ENCODE data around the gene CLEC11A. TPM values are rescaled to one million over a fixed set of nuclear protein-coding genes. Genes with fewer than 3 reads are reported as not detected.

CLEC11A gene
- total RNA-seq, 1 donor from 2014 or later: 37.3 TPM

DNA sequence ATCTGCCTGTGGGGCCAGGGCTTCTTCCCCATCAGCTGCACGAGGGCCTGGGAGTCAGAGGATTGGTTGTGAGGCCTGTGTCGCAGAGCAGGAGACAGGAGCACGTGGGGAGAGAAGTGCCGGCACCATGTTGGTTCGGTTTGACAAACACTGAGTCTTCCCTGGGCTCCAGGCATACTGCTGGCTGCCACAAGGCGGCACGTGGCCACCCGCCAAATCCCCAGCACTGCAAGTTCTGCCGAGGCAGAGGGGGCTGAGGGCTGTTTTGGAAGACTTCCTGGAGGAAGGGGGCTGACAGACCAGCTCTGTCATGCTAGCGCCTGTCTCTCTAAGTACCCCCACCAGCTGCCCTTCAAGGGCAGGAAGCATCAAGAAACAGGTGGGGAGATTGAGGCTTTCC lies 13.1 kb upstream of the CLEC11A start:
- Mint-ChIP-seq H3K36me3 (ENCODE audit: low read depth, unreplicated experiment) (peaks cover 15% of the 10 kb centered on the region), H3K9me3 (ENCODE audit: unreplicated experiment) (peaks cover 34% of the 10 kb centered on the region), H3K27ac (ENCODE audit: unreplicated experiment) (no peak overlapping the region), H3K4me3 (ENCODE audit: unreplicated experiment) (no peak overlapping the region), H3K4me1 (ENCODE audit: unreplicated experiment) (no peaks in the 10 kb centered on the region), H3K27me3 (ENCODE audit: unreplicated experiment) (peaks cover 16% of the 10 kb centered on the region)
- DNase-seq (ENCODE audit: low spot score): no peak
- TF ChIP-seq, protein P1, sequence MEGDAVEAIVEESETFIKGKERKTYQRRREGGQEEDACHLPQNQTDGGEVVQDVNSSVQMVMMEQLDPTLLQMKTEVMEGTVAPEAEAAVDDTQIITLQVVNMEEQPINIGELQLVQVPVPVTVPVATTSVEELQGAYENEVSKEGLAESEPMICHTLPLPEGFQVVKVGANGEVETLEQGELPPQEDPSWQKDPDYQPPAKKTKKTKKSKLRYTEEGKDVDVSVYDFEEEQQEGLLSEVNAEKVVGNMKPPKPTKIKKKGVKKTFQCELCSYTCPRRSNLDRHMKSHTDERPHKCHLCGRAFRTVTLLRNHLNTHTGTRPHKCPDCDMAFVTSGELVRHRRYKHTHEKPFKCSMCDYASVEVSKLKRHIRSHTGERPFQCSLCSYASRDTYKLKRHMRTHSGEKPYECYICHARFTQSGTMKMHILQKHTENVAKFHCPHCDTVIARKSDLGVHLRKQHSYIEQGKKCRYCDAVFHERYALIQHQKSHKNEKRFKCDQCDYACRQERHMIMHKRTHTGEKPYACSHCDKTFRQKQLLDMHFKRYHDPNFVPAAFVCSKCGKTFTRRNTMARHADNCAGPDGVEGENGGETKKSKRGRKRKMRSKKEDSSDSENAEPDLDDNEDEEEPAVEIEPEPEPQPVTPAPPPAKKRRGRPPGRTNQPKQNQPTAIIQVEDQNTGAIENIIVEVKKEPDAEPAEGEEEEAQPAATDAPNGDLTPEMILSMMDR (IDR thresholded peaks at IDR 0.05; ENCODE audit: unreplicated experiment): no peak

DNA sequence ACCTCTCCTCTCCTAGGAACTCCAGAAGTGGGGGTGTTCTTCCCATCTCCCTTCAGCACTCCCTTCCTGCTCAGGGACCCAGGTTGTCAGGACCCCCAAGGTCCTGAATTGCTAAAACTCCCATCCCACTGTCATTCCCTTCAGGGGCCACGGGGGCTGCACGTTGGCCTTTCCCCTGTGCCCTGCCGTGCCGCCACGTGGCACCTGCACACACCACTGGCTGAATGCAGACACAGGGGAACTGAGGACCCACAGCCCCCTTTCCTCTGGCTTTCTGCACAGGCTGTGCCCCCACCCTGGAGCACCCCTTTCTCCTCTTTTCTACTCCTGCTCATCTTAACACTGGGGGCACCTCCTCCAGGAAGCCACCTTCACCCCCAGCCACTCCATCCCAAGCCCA lies 12.6 kb upstream of the CLEC11A start:
- no peak overlapping the region for H3K27ac Mint-ChIP-seq (ENCODE audit: unreplicated experiment)
- peak overlapping the region; percentile 12 for H3K4me3 Mint-ChIP-seq (ENCODE audit: unreplicated experiment)
- H3K9me3 Mint-ChIP-seq (ENCODE audit: unreplicated experiment): peaks cover 38% of the 10 kb centered on the region
- peaks cover 17% of the 10 kb centered on the region for H3K27me3 Mint-ChIP-seq (ENCODE audit: unreplicated experiment)
- H3K36me3 Mint-ChIP-seq (ENCODE audit: low read depth, unreplicated experiment): peaks cover 15% of the 10 kb centered on the region
- TF ChIP-seq, protein P1 (IDR thresholded peaks at IDR 0.05; ENCODE audit: unreplicated experiment): no peak
- no peaks in the 10 kb centered on the region for H3K4me1 Mint-ChIP-seq (ENCODE audit: unreplicated experiment)
- no peak for DNase-seq (ENCODE audit: low spot score)

DNA sequence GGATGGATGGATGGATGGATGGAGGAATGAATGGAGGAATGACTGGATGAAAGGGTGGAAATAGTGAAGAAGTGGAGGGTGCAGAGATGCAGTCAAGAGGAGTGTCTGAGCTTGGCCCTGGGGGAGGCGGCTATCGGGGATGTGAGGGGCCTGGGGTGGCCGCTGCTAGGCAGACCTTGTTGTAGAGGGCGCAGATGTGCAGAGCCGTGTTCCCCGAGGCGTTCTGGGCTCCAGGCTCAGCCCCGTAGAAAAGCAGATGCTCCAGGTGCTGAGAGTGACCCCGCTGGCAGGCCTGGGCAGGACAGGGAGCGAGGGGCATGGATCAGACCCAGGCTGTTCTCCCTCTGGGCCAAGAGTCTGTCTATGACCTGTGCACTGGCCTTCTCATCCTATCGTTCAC lies 12.0 kb upstream of the CLEC11A start:
- Mint-ChIP-seq H3K4me1 (ENCODE audit: unreplicated experiment) (no peaks in the 10 kb centered on the region), H3K27me3 (ENCODE audit: unreplicated experiment) (peaks cover 20% of the 10 kb centered on the region), H3K9me3 (ENCODE audit: unreplicated experiment) (peaks cover 41% of the 10 kb centered on the region), H3K27ac (ENCODE audit: unreplicated experiment) (no peak overlapping the region), H3K4me3 (ENCODE audit: unreplicated experiment) (peak overlapping the region; percentile 12), H3K36me3 (ENCODE audit: low read depth, unreplicated experiment) (peaks cover 15% of the 10 kb centered on the region)
- TF ChIP-seq, protein P1 (IDR thresholded peaks at IDR 0.05; ENCODE audit: unreplicated experiment): no peak
- DNase-seq (ENCODE audit: low spot score): no peak

DNA sequence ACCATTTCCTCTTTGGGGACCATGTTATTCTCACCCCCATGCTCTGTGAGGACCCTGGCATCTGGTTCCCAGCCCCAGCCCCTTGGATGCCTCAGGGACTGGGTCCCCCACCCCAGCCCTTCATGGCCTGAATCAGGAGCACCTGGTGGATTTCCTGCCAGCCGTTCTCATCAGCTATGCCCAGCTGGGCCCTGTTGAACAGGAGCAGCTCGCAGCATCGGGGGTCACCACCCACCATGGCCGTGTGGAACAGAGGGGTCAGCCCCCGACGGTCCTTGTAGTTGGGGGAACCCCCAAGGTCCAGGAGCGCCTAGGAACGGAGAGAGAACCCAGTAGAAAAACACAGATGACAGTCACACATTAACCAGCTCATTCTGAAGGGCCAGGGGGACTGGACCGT lies 11.4 kb upstream of the CLEC11A start:
- TF ChIP-seq, protein P1 (IDR thresholded peaks at IDR 0.05; ENCODE audit: unreplicated experiment): no peak
- H3K9me3 Mint-ChIP-seq (ENCODE audit: unreplicated experiment): peaks cover 41% of the 10 kb centered on the region

DNA sequence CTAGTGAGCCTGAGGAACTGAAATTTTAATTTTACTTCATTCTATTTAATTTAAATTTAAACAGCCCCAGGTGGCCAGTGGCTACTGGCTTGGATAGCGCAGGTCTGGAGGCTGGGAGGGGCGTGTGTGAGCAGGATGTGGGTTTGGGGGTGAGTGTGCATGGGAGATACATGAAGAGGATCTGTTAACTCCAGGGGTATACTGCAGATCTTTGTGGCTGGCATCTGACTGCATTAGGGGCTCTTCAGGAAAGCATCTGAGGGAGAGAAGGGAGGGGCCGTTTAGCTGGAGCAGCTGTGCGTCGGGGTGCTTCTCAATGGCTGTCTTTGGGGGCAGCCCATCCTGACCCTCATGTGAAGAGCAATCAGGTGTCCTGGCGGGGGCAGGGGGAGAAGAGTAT lies 10.3 kb upstream of the CLEC11A start:
- TF ChIP-seq, protein P1 (IDR thresholded peaks at IDR 0.05; ENCODE audit: unreplicated experiment): no peak

More for the DNA sequence above, 11.4 kb upstream of the CLEC11A start:
- Mint-ChIP-seq H3K4me3 (ENCODE audit: unreplicated experiment) (no peak overlapping the region), H3K4me1 (ENCODE audit: unreplicated experiment) (no peaks in the 10 kb centered on the region), H3K36me3 (ENCODE audit: low read depth, unreplicated experiment) (peaks cover 15% of the 10 kb centered on the region), H3K27ac (ENCODE audit: unreplicated experiment) (no peak overlapping the region), H3K27me3 (ENCODE audit: unreplicated experiment) (peaks cover 17% of the 10 kb centered on the region)
- no peak for DNase-seq (ENCODE audit: low spot score)

More for the DNA sequence above, 10.3 kb upstream of the CLEC11A start:
- H3K4me1 Mint-ChIP-seq (ENCODE audit: unreplicated experiment): no peaks in the 10 kb centered on the region
- peaks cover 32% of the 10 kb centered on the region for H3K9me3 Mint-ChIP-seq (ENCODE audit: unreplicated experiment)
- peaks cover 17% of the 10 kb centered on the region for H3K27me3 Mint-ChIP-seq (ENCODE audit: unreplicated experiment)
- no peak for DNase-seq (ENCODE audit: low spot score)
- H3K36me3 Mint-ChIP-seq (ENCODE audit: low read depth, unreplicated experiment): peaks cover 9% of the 10 kb centered on the region
- peak overlapping the region; percentile 48 for H3K4me3 Mint-ChIP-seq (ENCODE audit: unreplicated experiment)
- H3K27ac Mint-ChIP-seq (ENCODE audit: unreplicated experiment): peak overlapping the region; percentile 36

Measured in endothelial cell (in vitro differentiated cells).